ENCODE measurements around the gene HLCS.

HLCS gene

GRCh38 chr21:36859744-36860501 is 106.5 kb downstream of the HLCS start:
- Histone ChIP-seq H3K9me3 (ENCODE audit: insufficient read depth, low read depth, low read length) (no peaks in the 10 kb centered on the region), H3K36me3 (ENCODE audit: insufficient read depth, low read length) (no peaks in the 10 kb centered on the region), H3K4me3 (ENCODE audit: low read length, poor library complexity, severe bottlenecking) (no peak overlapping the region), H3K27me3 (ENCODE audit: insufficient read depth, low read length, poor library complexity, severe bottlenecking) (no peaks in the 10 kb centered on the region), H3K79me2 (ENCODE audit: insufficient read depth, low read length) (no peaks in the 10 kb centered on the region), H3K4me1 (ENCODE audit: insufficient read depth, low read length, poor library complexity, severe bottlenecking) (peaks cover 14% of the 10 kb centered on the region), H3K4me2 (ENCODE audit: low read depth, low read length, poor library complexity, severe bottlenecking) (peak overlapping the region; percentile 34), H4K20me1 (ENCODE audit: insufficient read depth, low read length, poor library complexity, severe bottlenecking) (no peaks in the 10 kb centered on the region), H2AFZ (ENCODE audit: low read length) (peak overlapping the region; percentile 47; the same call in 1 of the 2 replicates), H3K9me2 (replicated peaks; ENCODE audit: low read depth, low read length) (no peaks in the 10 kb centered on the region), H3F3A (ENCODE audit: low read depth) (no peaks in the 10 kb centered on the region), H3K9ac (ENCODE audit: low read depth, low read length, poor library complexity, severe bottlenecking) (no peak overlapping the region)
- TF ChIP-seq EZH2phosphoT487 (IDR thresholded peaks at IDR 0.05; ENCODE audit: borderline replicate concordance) (no peak), CTCF (conservative IDR thresholded peaks at IDR 0.05; ENCODE audit: low read length) (peak; percentile 21; the same call in 1 of the 2 replicates)

DNA sequence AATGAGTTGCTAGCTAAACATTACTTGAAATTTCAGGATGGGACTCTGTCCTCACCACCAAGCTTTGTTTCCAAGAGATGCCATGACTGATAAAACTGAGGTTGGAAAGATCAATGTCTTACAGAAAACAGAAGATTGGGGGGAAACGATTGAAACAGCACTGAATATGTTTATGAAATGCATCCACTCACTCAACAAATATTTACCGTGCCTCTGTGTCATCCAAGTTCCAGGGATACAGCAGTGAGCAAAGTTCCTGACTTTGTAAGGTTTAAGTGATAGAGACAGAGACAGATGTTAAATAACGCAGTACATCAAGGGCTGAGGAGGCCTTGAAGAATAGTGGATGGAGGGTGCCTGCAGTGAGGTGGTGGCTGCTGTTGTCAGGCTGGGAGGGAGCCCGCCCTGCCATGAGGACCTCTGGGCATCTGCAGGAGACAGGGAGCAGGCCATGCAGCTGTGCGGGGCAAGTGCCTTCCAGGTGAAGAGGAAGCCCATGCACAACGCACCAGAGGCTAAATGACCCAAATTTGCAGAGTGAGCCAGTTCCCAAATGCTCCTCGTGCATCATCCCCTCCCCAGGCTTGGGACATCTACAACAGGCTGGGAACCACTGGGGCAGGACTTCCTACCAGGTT is 108.0 kb downstream of the HLCS start:
- no peak for TF ChIP-seq EZH2phosphoT487 (IDR thresholded peaks at IDR 0.05; ENCODE audit: borderline replicate concordance)
- H3K9me2 ChIP-seq (replicated peaks; ENCODE audit: low read depth, low read length): no peaks in the 10 kb centered on the region
- H3K4me2 ChIP-seq (ENCODE audit: low read depth, low read length, poor library complexity, severe bottlenecking): no peak overlapping the region
- H3K79me2 ChIP-seq (ENCODE audit: insufficient read depth, low read length): no peaks in the 10 kb centered on the region
- no peaks in the 10 kb centered on the region for H3F3A ChIP-seq (ENCODE audit: low read depth)
- H3K4me1 ChIP-seq (ENCODE audit: insufficient read depth, low read length, poor library complexity, severe bottlenecking): peaks cover 17% of the 10 kb centered on the region
- H4K20me1 ChIP-seq (ENCODE audit: insufficient read depth, low read length, poor library complexity, severe bottlenecking): no peaks in the 10 kb centered on the region
- no peaks in the 10 kb centered on the region for H3K36me3 ChIP-seq (ENCODE audit: insufficient read depth, low read length)
- H3K9ac ChIP-seq (ENCODE audit: low read depth, low read length, poor library complexity, severe bottlenecking): no peak overlapping the region
- no peaks in the 10 kb centered on the region for H3K27me3 ChIP-seq (ENCODE audit: insufficient read depth, low read length, poor library complexity, severe bottlenecking)
- no peak overlapping the region for H3K4me3 ChIP-seq (ENCODE audit: low read length, poor library complexity, severe bottlenecking)
- no peak overlapping the region for H2AFZ ChIP-seq (ENCODE audit: low read length)
- no peaks in the 10 kb centered on the region for H3K9me3 ChIP-seq (ENCODE audit: insufficient read depth, low read depth, low read length)

DNA sequence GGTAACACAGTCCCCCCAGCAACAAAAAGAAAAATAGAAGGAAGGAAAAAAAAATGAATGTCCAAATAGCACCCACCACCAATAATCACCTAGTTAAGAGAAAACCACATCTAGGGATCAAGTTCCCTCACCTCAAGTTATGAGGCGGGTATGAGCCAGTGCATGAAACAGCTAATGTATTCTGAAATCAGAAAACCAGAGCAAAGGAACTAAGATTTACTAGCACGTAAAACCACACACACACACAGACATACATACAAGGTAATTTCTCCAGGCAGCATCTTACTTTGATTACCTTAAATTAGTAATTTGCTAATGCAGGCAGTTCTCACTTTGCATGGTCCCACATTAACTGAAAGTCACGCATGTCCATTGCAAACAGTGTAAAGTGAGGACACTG is 109.8 kb downstream of the HLCS start:
- H4K20me1 ChIP-seq (ENCODE audit: insufficient read depth, low read length, poor library complexity, severe bottlenecking): no peaks in the 10 kb centered on the region
- no peaks in the 10 kb centered on the region for H3K27me3 ChIP-seq (ENCODE audit: insufficient read depth, low read length, poor library complexity, severe bottlenecking)
- H3K4me2 ChIP-seq (ENCODE audit: low read depth, low read length, poor library complexity, severe bottlenecking): no peak overlapping the region
- peaks cover 17% of the 10 kb centered on the region for H3K4me1 ChIP-seq (ENCODE audit: insufficient read depth, low read length, poor library complexity, severe bottlenecking)
- no peak overlapping the region for H2AFZ ChIP-seq (ENCODE audit: low read length)
- no peaks in the 10 kb centered on the region for H3K36me3 ChIP-seq (ENCODE audit: insufficient read depth, low read length)
- H3K79me2 ChIP-seq (ENCODE audit: insufficient read depth, low read length): no peaks in the 10 kb centered on the region
- no peaks in the 10 kb centered on the region for H3K9me3 ChIP-seq (ENCODE audit: insufficient read depth, low read depth, low read length)
- no peak overlapping the region for H3K4me3 ChIP-seq (ENCODE audit: low read length, poor library complexity, severe bottlenecking)
- TF ChIP-seq CTCF (conservative IDR thresholded peaks at IDR 0.05; ENCODE audit: low read length) (no peak), EZH2phosphoT487 (IDR thresholded peaks at IDR 0.05; ENCODE audit: borderline replicate concordance) (no peak)
- H3K9ac ChIP-seq (ENCODE audit: low read depth, low read length, poor library complexity, severe bottlenecking): no peak overlapping the region
- H3K9me2 ChIP-seq (replicated peaks; ENCODE audit: low read depth, low read length): no peaks in the 10 kb centered on the region
- no peaks in the 10 kb centered on the region for H3F3A ChIP-seq (ENCODE audit: low read depth)

Measured in Loucy (cell line).